Heart left ventricle (tissue), 16 donors: ENCODE data around the gene PLK5. TPM values are rescaled to one million over a fixed set of nuclear protein-coding genes. Genes with fewer than 3 reads are reported as not detected.
A peak's percentile ranks its signal among the peaks of the same experiment; 100 is the strongest.

Source experiments
- ATAC-seq, 4 donors: fragments of 200-7000 bp; cut with Tn5 transposase; one replicate each; pipeline ENCODE4 v1.9.1; 2020 to 2022; ENCODE audit warnings: moderate library complexity in 4 of 4, mild to moderate bottlenecking in 3 of 4, moderate number of reproducible peaks in 1 of 4
- DNase-seq, 5 donors: peaks; one replicate each; pipeline ENCODE4 v3.0.0-alpha.2; 2020
- H3K27ac ChIP-seq, 12 donors: fragments of 200-600 bp; sonication (generic) in 4 of 12; one replicate each; pipeline versions ENCODE4 v1.5.0 to v1.8.0; 2016 to 2022; ENCODE audit warnings: mild to moderate bottlenecking in 2 of 12
- H3K27me3 ChIP-seq, 9 donors: fragments of 200-600 bp; sonication (generic) in 2 of 9; one replicate each; pipeline versions ENCODE4 v1.5.1 to v1.8.0; 2016 to 2022; ENCODE audit warnings: mild to moderate bottlenecking in 3 of 9
- H3K36me3 ChIP-seq, 9 donors: fragments of 200-600 bp; sonication (generic) in 2 of 9; one replicate each; pipeline versions ENCODE4 v1.5.0 to v1.8.0; 2018 to 2022; ENCODE audit warnings: mild to moderate bottlenecking in 2 of 9
- H3K4me1 ChIP-seq, 12 donors: fragments of 200-600 bp; sonication (generic) in 4 of 12; one replicate each; pipeline versions ENCODE4 v1.5.0 to v1.8.0; 2016 to 2022; ENCODE audit warnings: mild to moderate bottlenecking in 3 of 12
- H3K4me3 ChIP-seq, 12 donors: fragments of 200-600 bp; sonication (generic) in 4 of 12; one replicate each; pipeline versions ENCODE4 v1.5.0 to v1.8.0; 2017 to 2022; ENCODE audit warnings: mild to moderate bottlenecking in 9 of 12, moderate library complexity in 4 of 12
- H3K9me3 ChIP-seq, 12 donors: fragments of 200-600 bp; sonication (generic) in 4 of 12; one replicate each; pipeline versions ENCODE4 v1.5.0 to v1.8.0; 2016 to 2022; ENCODE audit warnings: mild to moderate bottlenecking in 1 of 12
- POLR2A ChIP-seq, 2 donors: fragments of 450-650 bp; IDR thresholded peaks; one replicate each; pipeline ENCODE4 v1.6.1; 2017; ENCODE audit warnings: antibody characterized with exemption in 2 of 2, mild to moderate bottlenecking in 2 of 2, moderate library complexity in 2 of 2
- WGBS, 4 donors: extraction: QIAGEN DNeasy Blood & Tissue Kit in 2 of 4; methylation state at CpG; one replicate each; pipeline versions ENCODE4 v1.1.5 to v1.1.7; 2013 to 2018; 5-methylcytosine and 5-hydroxymethylcytosine counted together
- intact Hi-C, 10 donors: fragments of 100-400 bp; cut with DNase I; formaldehyde crosslinking; loops; one replicate each; pipeline versions ENCODE4 v1.11.1 to v1.14.2; 2022
- polyA plus RNA-seq, 2 donors: library from polyadenylated mRNA; stranded (reverse); fragments of 200-250 nt; gene quantifications; one replicate each; pipeline ENCODE4 v1.2.3, GENCODE V29; 2013
- total RNA-seq, 9 donors: library from RNA; depleted of rRNA in 2 of 9; stranded (reverse); fragments of >200 nt in 2 of 9; fragmentation: NEBNext Ultra II Directional in 3 of 9; extraction: Animal tissue kit (Norgen Biotek cat#: 25700) in 3 of 9; gene quantifications; one replicate each; pipeline versions ENCODE4 v1.1.0 to v1.2.4, GENCODE V29; 2016 to 2023
- TF ChIP-seq, protein P1 (sequence below), 12 donors: fragments of 200-600 bp; sonication (generic) in 4 of 12; IDR thresholded peaks; one replicate each; pipeline versions ENCODE4 v1.5.0 to v1.8.0; 2018 to 2022; ENCODE audit warnings: antibody characterized with exemption in 12 of 12, mild to moderate bottlenecking in 5 of 12
- donor health status: ischemic (EF 13 %, LVEDD 7.1; RV severe dilation, severe dysfunction).
- donor health status: healthy with polysubstance abuse.
- donor health status: DM: no; HTN: yes; CAD: no.
- donor health status: DM: no; HTN: no; CAD: no.
- donor health status: ischemic (EF 25% LVEDD 6.9; RV normal size, moderate dysfunction).
- donor health status: ischemic (EF 25% LVEDD 5.7; RV mildly dilated, moderate dysfunction).
- donor health status: healthy.
- donor health status: DM: yes; HTN: yes; CAD: no.
- donor health status: ischemic (EF 35%, LVEDD 5.7; RV mildly dilated, moderate dysfunction).
- donor health status: nonischemic (EF 11% LVEDD 7.7; RV severe dilation, severe dysfunction).
- donor health status: DM: yes; HTN: yes; CAD: no.
- donor health status: PGD.
- donor health status: ischemic (EF 29% LVEDD 5.4; RV normal size, mild dysfunction).
- donor health status: nonischemic (EF 23%, LVEDD 6.1; RV moderate dilation, normal function).

PLK5 gene
- total and polyA plus RNA-seq, 11 donors: 0.17 to 0.30 TPM; not detected in 9

DNA sequence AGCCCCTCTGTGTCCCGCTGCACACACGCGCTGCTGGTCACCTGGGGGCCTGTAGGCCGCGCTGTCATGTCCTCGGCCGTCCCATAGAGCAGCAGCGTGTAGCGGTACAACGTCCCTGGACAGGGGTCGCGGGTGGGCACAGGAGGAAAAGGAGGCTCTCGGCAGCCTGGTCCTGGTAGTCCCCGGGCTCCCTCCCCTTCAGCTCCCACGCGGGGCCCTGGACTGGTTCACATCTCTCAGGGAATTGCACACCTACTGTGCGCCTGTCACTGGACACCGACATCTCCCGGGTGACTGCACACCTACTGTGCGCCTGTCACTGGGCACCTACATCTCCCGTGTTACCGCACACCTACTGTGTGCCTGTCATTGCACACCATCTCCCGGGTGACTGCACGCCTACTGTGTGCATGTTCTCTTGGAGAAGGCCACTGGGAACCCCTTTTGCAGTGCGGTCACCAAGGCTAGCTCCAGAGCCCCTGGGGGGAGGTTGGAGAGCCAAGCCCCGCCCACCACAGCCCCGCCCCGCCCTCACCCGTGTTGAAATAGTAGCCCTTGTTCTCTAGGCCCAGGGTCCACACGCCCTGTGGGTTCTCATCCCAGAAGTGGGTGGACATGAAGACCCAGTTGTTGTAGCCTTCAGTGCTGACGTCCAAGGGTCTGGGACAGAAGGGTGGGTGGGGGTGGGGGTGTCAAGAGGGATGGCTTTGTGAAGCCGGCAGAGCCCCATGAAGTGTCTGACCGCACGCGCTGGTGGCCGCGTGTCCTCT is 41.3 kb upstream of the PLK5 start:
- Histone ChIP-seq H3K4me3 (no peak overlapping the region), H3K27ac (no peak overlapping the region), H3K9me3 (no peaks in the 10 kb centered on the region), H3K27me3 (no peaks in the 10 kb centered on the region), H3K4me1 (peaks cover 0 to 18% (median 17%) of the 10 kb centered on the region in 12 donors), H3K36me3 (peaks cover 0 to 2% (median 0%) of the 10 kb centered on the region in 9 donors)
- DNase-seq (peak in 2 of 5 donors; percentile 16 to 59), ATAC-seq (no peak)
- no peak for TF ChIP-seq POLR2A (IDR thresholded peaks at IDR 0.05)
- TF ChIP-seq, protein P1, sequence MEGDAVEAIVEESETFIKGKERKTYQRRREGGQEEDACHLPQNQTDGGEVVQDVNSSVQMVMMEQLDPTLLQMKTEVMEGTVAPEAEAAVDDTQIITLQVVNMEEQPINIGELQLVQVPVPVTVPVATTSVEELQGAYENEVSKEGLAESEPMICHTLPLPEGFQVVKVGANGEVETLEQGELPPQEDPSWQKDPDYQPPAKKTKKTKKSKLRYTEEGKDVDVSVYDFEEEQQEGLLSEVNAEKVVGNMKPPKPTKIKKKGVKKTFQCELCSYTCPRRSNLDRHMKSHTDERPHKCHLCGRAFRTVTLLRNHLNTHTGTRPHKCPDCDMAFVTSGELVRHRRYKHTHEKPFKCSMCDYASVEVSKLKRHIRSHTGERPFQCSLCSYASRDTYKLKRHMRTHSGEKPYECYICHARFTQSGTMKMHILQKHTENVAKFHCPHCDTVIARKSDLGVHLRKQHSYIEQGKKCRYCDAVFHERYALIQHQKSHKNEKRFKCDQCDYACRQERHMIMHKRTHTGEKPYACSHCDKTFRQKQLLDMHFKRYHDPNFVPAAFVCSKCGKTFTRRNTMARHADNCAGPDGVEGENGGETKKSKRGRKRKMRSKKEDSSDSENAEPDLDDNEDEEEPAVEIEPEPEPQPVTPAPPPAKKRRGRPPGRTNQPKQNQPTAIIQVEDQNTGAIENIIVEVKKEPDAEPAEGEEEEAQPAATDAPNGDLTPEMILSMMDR (IDR thresholded peaks at IDR 0.05): no peak
- WGBS, 4 donors: 79 to 84% (median 80%) methylated on average over 28 to 37 of the region's 37 CpGs
- intact Hi-C loops: no loop called here

DNA sequence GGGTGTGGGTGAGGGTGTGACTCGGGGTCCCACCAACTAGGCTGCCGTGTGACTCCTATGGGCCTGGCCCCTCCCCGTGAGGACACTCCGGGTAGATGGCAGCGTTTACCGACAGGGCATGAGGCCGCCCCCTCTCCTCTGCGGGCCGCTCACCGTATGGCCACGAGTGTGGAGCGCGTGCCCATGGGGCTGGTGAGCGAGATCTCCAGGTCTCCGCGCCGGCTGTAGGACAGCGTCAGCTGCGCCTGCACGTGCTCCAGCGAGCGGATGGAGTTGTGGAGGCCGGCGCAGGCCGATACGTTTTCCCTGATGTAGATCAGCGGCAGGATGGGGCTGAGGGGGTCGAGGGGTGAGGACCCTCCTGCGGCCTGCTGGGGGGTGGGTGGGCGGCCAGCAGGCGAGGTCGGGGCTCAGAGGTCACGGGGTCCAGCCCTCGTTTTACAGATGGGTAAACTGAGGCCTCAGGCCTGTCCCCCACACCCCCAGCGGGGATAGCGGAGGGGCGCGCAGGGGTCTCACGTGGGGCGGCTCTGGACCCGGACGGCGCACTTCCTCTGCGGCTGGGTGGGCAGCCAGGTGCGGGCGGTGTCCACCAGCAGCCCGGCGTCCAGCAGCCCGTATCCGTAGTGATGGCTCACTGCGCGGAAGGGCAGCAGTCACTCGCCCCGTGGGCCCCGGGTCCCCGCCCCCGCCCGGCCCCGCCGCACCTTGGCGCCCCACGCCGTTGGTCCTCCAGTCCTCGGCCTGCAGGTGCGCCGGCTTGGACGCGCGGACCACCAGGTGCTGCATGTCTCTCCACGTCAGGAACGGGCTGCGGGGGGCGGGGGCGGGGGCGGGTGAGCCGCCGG is 40.5 kb upstream of the PLK5 start:
- H3K27ac ChIP-seq: no peak overlapping the region
- no peaks in the 10 kb centered on the region for H3K36me3 ChIP-seq
- no peaks in the 10 kb centered on the region for H3K27me3 ChIP-seq
- intact Hi-C loops: no loop called here
- peaks cover 0 to 10% (median 9%) of the 10 kb centered on the region in 12 donors for H3K4me1 ChIP-seq
- DNase-seq: peak in 2 of 5 donors; percentile 16 to 61
- 89 to 95% (median 90%) methylated on average over 33 to 77 of the region's 77 CpGs for WGBS, 4 donors
- H3K9me3 ChIP-seq: no peaks in the 10 kb centered on the region
- no peak overlapping the region for H3K4me3 ChIP-seq
- ATAC-seq: no peak
- TF ChIP-seq, protein P1 (IDR thresholded peaks at IDR 0.05): no peak
- no peak for TF ChIP-seq POLR2A (IDR thresholded peaks at IDR 0.05)

DNA sequence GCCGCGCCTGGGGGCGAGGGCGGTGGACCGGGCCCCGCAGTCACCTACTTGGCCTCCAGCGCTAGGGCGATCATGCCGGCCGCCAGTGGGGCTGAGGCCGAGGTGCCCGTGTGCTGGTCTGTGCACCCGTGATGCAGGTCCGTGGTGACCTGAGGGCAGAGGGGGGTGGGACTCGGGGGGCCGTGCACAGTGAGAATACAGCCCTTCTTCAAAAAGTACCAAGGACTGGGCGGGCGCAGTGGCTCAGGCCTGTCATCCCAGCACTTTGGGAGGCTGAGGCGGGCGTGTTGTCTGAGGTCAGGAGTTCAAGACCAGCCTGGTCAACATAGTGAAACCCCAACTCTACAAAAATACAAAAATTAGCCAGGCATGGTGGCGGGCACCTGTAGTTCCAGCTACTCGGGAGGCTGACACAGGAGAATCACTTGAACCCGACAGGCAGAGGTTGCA is 39.9 kb upstream of the PLK5 start:
- TF ChIP-seq, protein P1 (IDR thresholded peaks at IDR 0.05): no peak
- TF ChIP-seq POLR2A (IDR thresholded peaks at IDR 0.05): no peak
- DNase-seq: peak in 1 of 5 donors; percentile 16
- Histone ChIP-seq H3K9me3 (no peaks in the 10 kb centered on the region), H3K4me1 (peaks cover 0 to 6% (median 5%) of the 10 kb centered on the region in 12 donors), H3K27ac (no peak overlapping the region), H3K36me3 (no peaks in the 10 kb centered on the region), H3K4me3 (no peak overlapping the region), H3K27me3 (no peaks in the 10 kb centered on the region)
- intact Hi-C loops: no loop called here
- no peak for ATAC-seq
- 88 to 92% (median 90%) methylated on average over 20 to 23 of the region's 23 CpGs for WGBS, 4 donors
